ENCODE measurements around the gene LHFPL3.

DNA sequence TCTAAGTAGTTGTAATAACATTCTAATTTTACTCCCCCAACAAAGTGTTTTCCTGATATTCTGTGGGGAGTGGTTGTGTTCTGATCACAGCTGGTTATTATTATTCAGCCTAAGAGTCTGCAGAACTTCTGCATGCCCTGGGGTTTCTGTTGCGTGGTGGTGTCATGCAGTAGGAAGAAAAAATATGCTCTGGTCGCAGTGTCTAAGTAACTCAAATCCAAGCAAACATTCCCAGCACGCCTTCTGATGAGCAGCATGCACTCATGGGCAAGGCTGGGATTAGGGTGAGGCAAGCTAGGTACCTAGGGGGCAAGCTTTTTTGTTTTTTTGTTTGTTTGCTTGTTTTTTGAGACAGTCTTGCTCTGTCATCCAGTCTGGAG, 572.8 kb downstream of the LHFPL3 start:
- TF ChIP-seq, protein P1, sequence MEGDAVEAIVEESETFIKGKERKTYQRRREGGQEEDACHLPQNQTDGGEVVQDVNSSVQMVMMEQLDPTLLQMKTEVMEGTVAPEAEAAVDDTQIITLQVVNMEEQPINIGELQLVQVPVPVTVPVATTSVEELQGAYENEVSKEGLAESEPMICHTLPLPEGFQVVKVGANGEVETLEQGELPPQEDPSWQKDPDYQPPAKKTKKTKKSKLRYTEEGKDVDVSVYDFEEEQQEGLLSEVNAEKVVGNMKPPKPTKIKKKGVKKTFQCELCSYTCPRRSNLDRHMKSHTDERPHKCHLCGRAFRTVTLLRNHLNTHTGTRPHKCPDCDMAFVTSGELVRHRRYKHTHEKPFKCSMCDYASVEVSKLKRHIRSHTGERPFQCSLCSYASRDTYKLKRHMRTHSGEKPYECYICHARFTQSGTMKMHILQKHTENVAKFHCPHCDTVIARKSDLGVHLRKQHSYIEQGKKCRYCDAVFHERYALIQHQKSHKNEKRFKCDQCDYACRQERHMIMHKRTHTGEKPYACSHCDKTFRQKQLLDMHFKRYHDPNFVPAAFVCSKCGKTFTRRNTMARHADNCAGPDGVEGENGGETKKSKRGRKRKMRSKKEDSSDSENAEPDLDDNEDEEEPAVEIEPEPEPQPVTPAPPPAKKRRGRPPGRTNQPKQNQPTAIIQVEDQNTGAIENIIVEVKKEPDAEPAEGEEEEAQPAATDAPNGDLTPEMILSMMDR (IDR thresholded peaks at IDR 0.05): no peak
- no peak for TF ChIP-seq POLR2A (IDR thresholded peaks at IDR 0.05)

Measured in esophagus squamous epithelium (tissue), 4 donors.